NB4 (cell line): Measurements from ENCODE around the gene GNAT2.

Experiments used
- MAX ChIP-seq: IDR thresholded peaks from 2 replicates; pipeline ENCODE4 v1.6.1; 2011; ENCODE audit warnings: low read depth, low read length
- MYC ChIP-seq: IDR thresholded peaks from 2 replicates; pipeline ENCODE4 v1.6.1; 2011; ENCODE audit warnings: low read depth, low read length
- POLR2A ChIP-seq: IDR thresholded peaks from 2 replicates; pipeline ENCODE4 v1.6.1; 2011; ENCODE audit warnings: mild to moderate bottlenecking; ENCODE audit not compliant: insufficient read length; ENCODE audit errors: extremely low read depth
- TF ChIP-seq, protein P1 (sequence below): IDR thresholded peaks from one replicate; pipeline ENCODE4 v1.5.1; 2012; ENCODE audit warnings: low read depth, low read length

- TF ChIP-seq, protein P1, sequence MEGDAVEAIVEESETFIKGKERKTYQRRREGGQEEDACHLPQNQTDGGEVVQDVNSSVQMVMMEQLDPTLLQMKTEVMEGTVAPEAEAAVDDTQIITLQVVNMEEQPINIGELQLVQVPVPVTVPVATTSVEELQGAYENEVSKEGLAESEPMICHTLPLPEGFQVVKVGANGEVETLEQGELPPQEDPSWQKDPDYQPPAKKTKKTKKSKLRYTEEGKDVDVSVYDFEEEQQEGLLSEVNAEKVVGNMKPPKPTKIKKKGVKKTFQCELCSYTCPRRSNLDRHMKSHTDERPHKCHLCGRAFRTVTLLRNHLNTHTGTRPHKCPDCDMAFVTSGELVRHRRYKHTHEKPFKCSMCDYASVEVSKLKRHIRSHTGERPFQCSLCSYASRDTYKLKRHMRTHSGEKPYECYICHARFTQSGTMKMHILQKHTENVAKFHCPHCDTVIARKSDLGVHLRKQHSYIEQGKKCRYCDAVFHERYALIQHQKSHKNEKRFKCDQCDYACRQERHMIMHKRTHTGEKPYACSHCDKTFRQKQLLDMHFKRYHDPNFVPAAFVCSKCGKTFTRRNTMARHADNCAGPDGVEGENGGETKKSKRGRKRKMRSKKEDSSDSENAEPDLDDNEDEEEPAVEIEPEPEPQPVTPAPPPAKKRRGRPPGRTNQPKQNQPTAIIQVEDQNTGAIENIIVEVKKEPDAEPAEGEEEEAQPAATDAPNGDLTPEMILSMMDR: no peak
- TF ChIP-seq POLR2A (no peak), MAX (no peak), MYC (no peak)
These were observed 61.9 kb downstream of the GNAT2 start for GRCh38 chr1:109557520-109557919.
